CD4-positive, CD25-positive, alpha-beta regulatory T cell (primary cell): Measurements from ENCODE around the gene TDRD9. TPM values are rescaled to one million over a fixed set of nuclear protein-coding genes. Genes with fewer than 3 reads are reported as not detected.

Experiments used
- ATAC-seq, 2 donors: fragments of 150-1000 bp; cut with Tn5 transposase; one replicate each; pipeline ENCODE4 v1.10.0; 2021; ENCODE audit warnings: low read depth in 2 of 2, moderate number of reproducible peaks in 2 of 2, moderate library complexity in 1 of 2
- DNase-seq, 3 donors: peaks; one replicate each; pipeline versions ENCODE4 v3.0.0 to v3.0.0-alpha.2; 2012 to 2022; ENCODE audit warnings: mixed read lengths in 1 of 3
- H3K27ac ChIP-seq: one replicate; pipeline ENCODE4 v1.7.0; 2013; ENCODE audit warnings: mild to moderate bottlenecking, low read length; ENCODE audit not compliant: insufficient read depth, poor library complexity, severe bottlenecking
- H3K27me3 ChIP-seq: one replicate; pipeline ENCODE4 v1.7.0; 2013; ENCODE audit warnings: low read length; ENCODE audit not compliant: control insufficient read depth, insufficient read depth
- H3K36me3 ChIP-seq: one replicate; pipeline ENCODE4 v1.7.0; 2013; ENCODE audit warnings: mild to moderate bottlenecking, low read length, moderate library complexity; ENCODE audit not compliant: control insufficient read depth, insufficient read depth
- H3K4me1 ChIP-seq: 2 replicates; pipeline ENCODE4 v1.7.0; 2013; ENCODE audit warnings: mild to moderate bottlenecking, low read length; ENCODE audit not compliant: insufficient read depth, control insufficient read depth, poor library complexity, severe bottlenecking
- H3K4me3 ChIP-seq: one replicate; pipeline ENCODE4 v1.7.0; 2013; ENCODE audit warnings: low read depth, mild to moderate bottlenecking, low read length, moderate library complexity
- H3K9me3 ChIP-seq, 2 experiments: 1 replicate in 1 of 2; 2 replicates in 1 of 2; pipeline ENCODE4 v1.7.0; 2013; ENCODE audit warnings: low read length in 2 of 2, mild to moderate bottlenecking in 1 of 2, moderate library complexity in 1 of 2; ENCODE audit not compliant: control insufficient read depth in 2 of 2
- H3K27ac Mint-ChIP-seq, 3 donors: one replicate each; pipeline ENCODE4 v1.8.0; 2020 to 2022; ENCODE audit warnings: mild to moderate bottlenecking in 3 of 3, mixed read lengths in 3 of 3, moderate library complexity in 2 of 3
- H3K27me3 Mint-ChIP-seq: one replicate; pipeline ENCODE4 v1.8.0; 2022; ENCODE audit warnings: mild to moderate bottlenecking, mixed read lengths
- H3K36me3 Mint-ChIP-seq: one replicate; pipeline ENCODE4 v1.8.0; 2020; ENCODE audit warnings: mixed read lengths
- H3K4me1 Mint-ChIP-seq, 4 donors: one replicate each; pipeline ENCODE4 v1.8.0; 2020 to 2022; ENCODE audit warnings: mixed read lengths in 4 of 4, mild to moderate bottlenecking in 1 of 4
- H3K4me3 Mint-ChIP-seq, 4 donors: one replicate each; pipeline ENCODE4 v1.8.0; 2020 to 2022; ENCODE audit warnings: mild to moderate bottlenecking in 4 of 4, mixed read lengths in 4 of 4, moderate library complexity in 3 of 4
- H3K9me3 Mint-ChIP-seq, 7 donors: one replicate each; pipeline ENCODE4 v1.8.0; 2020 to 2022; ENCODE audit warnings: mixed read lengths in 7 of 7, mild to moderate bottlenecking in 3 of 7, moderate library complexity in 2 of 7
- polyA plus RNA-seq, 4 donors: library from polyadenylated mRNA; unstranded; fragments of 300-500 nt; fragmentation: Illumina TruSeq; gene quantifications; one replicate each; pipeline ENCODE4 v1.2.3, GENCODE V29; 2021
- total RNA-seq: library from RNA; stranded (reverse); gene quantifications from one replicate; pipeline ENCODE4 v1.2.3, GENCODE V29; 2022

Gene TDRD9
- total and polyA plus RNA-seq, 5 donors from 2014 or later, result 0.11 to 0.37 (median 0.14) TPM; not detected in 2

GRCh38 chr14:104026024-104026423 lies 97.8 kb downstream of the TDRD9 start:
- H3K27me3 ChIP-seq, result no peaks in the 10 kb centered on the region
- H3K4me3 ChIP-seq, result no peak overlapping the region
- no peaks in the 10 kb centered on the region for H3K36me3 Mint-ChIP-seq
- H3K4me1 Mint-ChIP-seq, result no peaks in the 10 kb centered on the region
- H3K4me3 Mint-ChIP-seq, result no peak overlapping the region
- no peak overlapping the region for H3K27ac ChIP-seq
- peaks cover 0 to 1% (median 0%) of the 10 kb centered on the region in 7 donors for H3K9me3 Mint-ChIP-seq
- peaks cover 14% of the 10 kb centered on the region for H3K27me3 Mint-ChIP-seq
- DNase-seq (no peak), ATAC-seq (no peak)
- H3K9me3 ChIP-seq, result no peaks in the 10 kb centered on the region
- H3K36me3 ChIP-seq, result no peaks in the 10 kb centered on the region
- no peak overlapping the region for H3K27ac Mint-ChIP-seq
- no peaks in the 10 kb centered on the region for H3K4me1 ChIP-seq

- H3K27ac ChIP-seq, result no peak overlapping the region
- H3K4me3 ChIP-seq, result no peak overlapping the region
- Mint-ChIP-seq H3K27ac (no peak overlapping the region), H3K9me3 (no peaks in the 10 kb centered on the region), H3K36me3 (no peaks in the 10 kb centered on the region), H3K27me3 (peaks cover 15% of the 10 kb centered on the region), H3K4me3 (no peak overlapping the region), H3K4me1 (no peaks in the 10 kb centered on the region)
- DNase-seq, result no peak
- H3K9me3 ChIP-seq, result no peaks in the 10 kb centered on the region
- no peak for ATAC-seq
- no peaks in the 10 kb centered on the region for H3K4me1 ChIP-seq
- H3K36me3 ChIP-seq, result no peaks in the 10 kb centered on the region
- H3K27me3 ChIP-seq, result no peaks in the 10 kb centered on the region
Measured at GRCh38 chr14:104030958-104031357, 102.7 kb downstream of the TDRD9 start.

DNA sequence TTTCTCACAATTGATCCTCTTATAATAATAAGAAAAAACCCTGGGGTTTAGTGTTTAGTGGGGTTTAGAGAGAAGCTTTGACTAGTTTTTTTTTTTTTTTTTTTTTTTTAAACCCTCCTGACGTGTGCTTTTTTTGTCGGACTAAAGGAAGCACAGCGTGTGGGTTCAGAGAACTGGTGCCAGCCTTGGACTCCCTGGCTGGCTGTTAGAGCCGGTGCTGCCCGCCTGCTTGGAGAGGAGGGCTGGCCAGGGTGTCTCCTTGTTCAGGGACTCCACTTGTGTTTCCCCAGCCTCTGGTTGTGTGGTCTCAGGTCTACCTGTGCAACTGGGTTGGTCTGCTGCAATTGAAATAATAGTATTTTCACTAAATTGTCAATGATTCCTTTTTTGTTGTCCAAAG lies 103.1 kb downstream of the TDRD9 start:
- Mint-ChIP-seq H3K27ac (no peak overlapping the region), H3K27me3 (peaks cover 15% of the 10 kb centered on the region), H3K4me1 (no peaks in the 10 kb centered on the region), H3K9me3 (no peaks in the 10 kb centered on the region), H3K4me3 (no peak overlapping the region), H3K36me3 (no peaks in the 10 kb centered on the region)
- Histone ChIP-seq H3K27me3 (no peaks in the 10 kb centered on the region), H3K4me3 (no peak overlapping the region), H3K36me3 (no peaks in the 10 kb centered on the region), H3K27ac (no peak overlapping the region), H3K9me3 (no peaks in the 10 kb centered on the region), H3K4me1 (no peaks in the 10 kb centered on the region)
- ATAC-seq (no peak), DNase-seq (no peak)

- no peak overlapping the region for H3K4me3 ChIP-seq
- DNase-seq (no peak), ATAC-seq (no peak)
- H3K9me3 Mint-ChIP-seq, result no peaks in the 10 kb centered on the region
- H3K27me3 ChIP-seq, result no peaks in the 10 kb centered on the region
- no peak overlapping the region for H3K4me3 Mint-ChIP-seq
- H3K27ac ChIP-seq, result no peak overlapping the region
- no peaks in the 10 kb centered on the region for H3K4me1 ChIP-seq
- peak overlapping the region in 1 of 3 donors; percentile 17 for H3K27ac Mint-ChIP-seq
- no peaks in the 10 kb centered on the region for H3K36me3 Mint-ChIP-seq
- H3K27me3 Mint-ChIP-seq, result peaks cover 14% of the 10 kb centered on the region
- H3K9me3 ChIP-seq, result no peaks in the 10 kb centered on the region
- no peaks in the 10 kb centered on the region for H3K4me1 Mint-ChIP-seq
- no peaks in the 10 kb centered on the region for H3K36me3 ChIP-seq
Measured at GRCh38 chr14:104034976-104035699, 106.9 kb downstream of the TDRD9 start.

DNA sequence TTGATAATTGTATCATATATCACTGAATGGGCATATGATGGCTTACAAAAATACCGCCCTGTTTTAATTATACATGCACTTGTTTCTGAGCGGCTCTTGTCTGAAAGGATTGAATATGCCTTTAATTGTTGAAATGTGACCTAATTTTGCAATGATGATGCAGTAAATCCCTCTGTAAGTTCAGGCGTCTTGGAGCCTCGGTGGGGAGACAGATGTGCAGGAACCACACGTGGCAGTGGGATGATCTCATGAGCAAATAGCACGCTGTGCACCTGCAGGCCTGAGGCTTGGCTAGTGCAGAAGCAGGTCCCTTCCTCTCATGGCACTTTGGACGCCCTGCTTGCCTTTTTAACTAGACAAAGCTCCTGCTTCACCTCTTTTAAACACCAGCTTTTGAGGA lies 108.0 kb downstream of the TDRD9 start:
- H3K36me3 Mint-ChIP-seq, result no peaks in the 10 kb centered on the region
- no peaks in the 10 kb centered on the region for H3K4me1 ChIP-seq
- no peaks in the 10 kb centered on the region for H3K9me3 ChIP-seq
- no peaks in the 10 kb centered on the region for H3K9me3 Mint-ChIP-seq
- H3K27me3 Mint-ChIP-seq, result peaks cover 17% of the 10 kb centered on the region
- no peaks in the 10 kb centered on the region for H3K27me3 ChIP-seq
- H3K4me1 Mint-ChIP-seq, result no peaks in the 10 kb centered on the region
- no peak overlapping the region for H3K27ac Mint-ChIP-seq
- H3K4me3 ChIP-seq, result no peak overlapping the region
- no peak overlapping the region for H3K4me3 Mint-ChIP-seq
- ATAC-seq, result no peak
- H3K36me3 ChIP-seq, result no peaks in the 10 kb centered on the region
- H3K27ac ChIP-seq, result no peak overlapping the region
- no peak for DNase-seq

DNA sequence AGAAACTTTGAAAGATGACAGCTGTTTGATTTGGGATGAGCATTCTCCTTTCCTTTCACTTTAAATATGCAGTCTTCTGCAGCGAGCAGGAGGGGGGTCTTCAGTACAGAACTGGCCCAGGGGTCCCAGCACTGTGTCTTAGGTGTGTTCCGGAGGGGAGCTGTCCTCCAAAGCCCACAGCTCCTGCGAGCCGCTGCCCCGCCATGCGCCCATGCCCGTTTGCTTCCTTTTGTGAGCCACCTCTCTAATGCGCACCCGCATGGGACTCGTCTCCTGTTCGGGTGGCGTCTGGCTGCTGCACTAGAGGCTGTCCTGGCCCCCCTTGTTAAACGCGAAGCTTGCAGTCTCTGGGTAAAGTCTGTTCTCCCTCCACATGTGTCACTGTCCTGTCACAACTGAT lies 108.8 kb downstream of the TDRD9 start:
- no peaks in the 10 kb centered on the region for H3K4me1 ChIP-seq
- Mint-ChIP-seq H3K27ac (no peak overlapping the region), H3K36me3 (no peaks in the 10 kb centered on the region), H3K9me3 (no peaks in the 10 kb centered on the region), H3K4me1 (no peaks in the 10 kb centered on the region), H3K4me3 (no peak overlapping the region), H3K27me3 (peaks cover 23% of the 10 kb centered on the region)
- no peaks in the 10 kb centered on the region for H3K9me3 ChIP-seq
- no peaks in the 10 kb centered on the region for H3K36me3 ChIP-seq
- H3K4me3 ChIP-seq, result no peak overlapping the region
- H3K27ac ChIP-seq, result no peak overlapping the region
- no peaks in the 10 kb centered on the region for H3K27me3 ChIP-seq
- DNase-seq (no peak), ATAC-seq (no peak)

DNA sequence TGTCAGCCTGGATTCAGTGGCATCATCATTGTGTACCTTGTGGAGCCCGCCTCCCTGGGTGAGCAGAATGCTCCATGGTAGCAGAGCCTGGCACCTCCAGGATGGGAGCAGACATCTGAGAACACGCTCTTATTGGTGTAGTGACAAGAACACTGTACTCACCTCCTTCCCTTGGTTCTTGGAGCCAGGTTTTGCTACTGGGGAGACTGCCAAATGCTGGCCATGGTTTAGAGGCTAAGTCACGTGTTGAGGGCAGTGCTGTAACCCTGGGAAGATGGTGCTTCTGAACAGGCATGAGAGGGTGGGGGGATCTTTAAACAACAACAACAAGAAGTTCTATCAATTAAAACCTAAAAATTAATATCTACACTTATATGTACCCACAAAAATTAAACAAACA lies 109.6 kb downstream of the TDRD9 start:
- Mint-ChIP-seq H3K4me3 (no peak overlapping the region), H3K27ac (no peak overlapping the region), H3K4me1 (no peaks in the 10 kb centered on the region), H3K27me3 (peaks cover 23% of the 10 kb centered on the region), H3K9me3 (no peaks in the 10 kb centered on the region), H3K36me3 (no peaks in the 10 kb centered on the region)
- no peak for ATAC-seq
- Histone ChIP-seq H3K4me1 (no peaks in the 10 kb centered on the region), H3K36me3 (no peaks in the 10 kb centered on the region), H3K27me3 (no peaks in the 10 kb centered on the region), H3K9me3 (no peaks in the 10 kb centered on the region), H3K4me3 (no peak overlapping the region), H3K27ac (no peak overlapping the region)
- DNase-seq, result no peak

DNA sequence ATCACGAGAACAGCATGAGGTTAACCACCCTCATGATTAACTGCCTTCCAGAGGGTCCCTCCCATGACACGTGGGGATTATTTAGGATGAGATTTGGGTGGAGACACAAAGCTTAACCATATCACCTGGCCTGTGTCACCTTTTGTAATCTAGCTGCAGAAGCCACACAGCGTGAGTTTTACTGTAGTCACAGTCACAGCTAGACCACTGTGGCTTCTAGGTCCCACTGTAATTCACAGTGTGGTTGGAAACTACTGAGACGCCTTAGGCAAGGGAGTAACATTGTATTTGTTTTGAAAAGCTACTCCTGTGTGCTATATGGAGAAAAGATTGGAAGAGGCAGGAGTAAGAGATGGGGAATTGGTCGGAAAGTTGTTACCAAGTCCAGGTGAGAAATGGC lies 111.0 kb downstream of the TDRD9 start:
- no peak for ATAC-seq
- Histone ChIP-seq H3K36me3 (no peaks in the 10 kb centered on the region), H3K27me3 (no peaks in the 10 kb centered on the region), H3K9me3 (no peaks in the 10 kb centered on the region), H3K27ac (no peak overlapping the region), H3K4me1 (no peaks in the 10 kb centered on the region), H3K4me3 (no peak overlapping the region)
- Mint-ChIP-seq H3K27me3 (peaks cover 22% of the 10 kb centered on the region), H3K4me3 (no peak overlapping the region), H3K27ac (no peak overlapping the region), H3K4me1 (no peaks in the 10 kb centered on the region), H3K9me3 (no peaks in the 10 kb centered on the region), H3K36me3 (no peaks in the 10 kb centered on the region)
- no peak for DNase-seq
